GM20000 (cell line): ENCODE results near the gene C16orf78.

ENCODE experiments used
- DNase-seq: peaks from one replicate; pipeline ENCODE4 v3.0.0; 2012; ENCODE audit warnings: low spot score
- TF ChIP-seq, protein P1 (sequence below): IDR thresholded peaks from 2 replicates; pipeline ENCODE4 v1.5.1; 2012; ENCODE audit warnings: mild to moderate bottlenecking, control low read depth; ENCODE audit errors: extremely low read depth, missing control alignments

The C16orf78 gene

DNA sequence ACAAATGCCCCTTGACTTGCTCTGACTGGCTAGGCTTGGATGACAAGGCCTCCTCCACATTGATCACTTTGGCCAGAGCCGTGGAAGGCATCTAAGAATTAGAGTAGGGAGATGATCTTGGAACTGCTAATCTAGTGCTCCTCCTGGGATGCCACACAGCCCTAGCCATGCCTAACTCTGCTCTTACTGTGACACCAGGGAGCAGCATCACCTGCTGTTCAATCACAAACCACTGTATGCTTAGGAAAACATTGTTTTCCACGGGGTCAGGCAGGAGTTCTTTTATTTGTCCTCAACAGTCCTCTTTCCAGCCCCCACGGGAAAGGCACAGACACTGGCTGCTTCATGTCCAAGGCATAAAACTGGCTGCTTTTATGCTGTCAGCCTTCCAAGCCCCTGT lies 46.3 kb downstream of the C16orf78 start:
- TF ChIP-seq, protein P1, sequence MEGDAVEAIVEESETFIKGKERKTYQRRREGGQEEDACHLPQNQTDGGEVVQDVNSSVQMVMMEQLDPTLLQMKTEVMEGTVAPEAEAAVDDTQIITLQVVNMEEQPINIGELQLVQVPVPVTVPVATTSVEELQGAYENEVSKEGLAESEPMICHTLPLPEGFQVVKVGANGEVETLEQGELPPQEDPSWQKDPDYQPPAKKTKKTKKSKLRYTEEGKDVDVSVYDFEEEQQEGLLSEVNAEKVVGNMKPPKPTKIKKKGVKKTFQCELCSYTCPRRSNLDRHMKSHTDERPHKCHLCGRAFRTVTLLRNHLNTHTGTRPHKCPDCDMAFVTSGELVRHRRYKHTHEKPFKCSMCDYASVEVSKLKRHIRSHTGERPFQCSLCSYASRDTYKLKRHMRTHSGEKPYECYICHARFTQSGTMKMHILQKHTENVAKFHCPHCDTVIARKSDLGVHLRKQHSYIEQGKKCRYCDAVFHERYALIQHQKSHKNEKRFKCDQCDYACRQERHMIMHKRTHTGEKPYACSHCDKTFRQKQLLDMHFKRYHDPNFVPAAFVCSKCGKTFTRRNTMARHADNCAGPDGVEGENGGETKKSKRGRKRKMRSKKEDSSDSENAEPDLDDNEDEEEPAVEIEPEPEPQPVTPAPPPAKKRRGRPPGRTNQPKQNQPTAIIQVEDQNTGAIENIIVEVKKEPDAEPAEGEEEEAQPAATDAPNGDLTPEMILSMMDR, result no peak
- no peak for DNase-seq

DNA sequence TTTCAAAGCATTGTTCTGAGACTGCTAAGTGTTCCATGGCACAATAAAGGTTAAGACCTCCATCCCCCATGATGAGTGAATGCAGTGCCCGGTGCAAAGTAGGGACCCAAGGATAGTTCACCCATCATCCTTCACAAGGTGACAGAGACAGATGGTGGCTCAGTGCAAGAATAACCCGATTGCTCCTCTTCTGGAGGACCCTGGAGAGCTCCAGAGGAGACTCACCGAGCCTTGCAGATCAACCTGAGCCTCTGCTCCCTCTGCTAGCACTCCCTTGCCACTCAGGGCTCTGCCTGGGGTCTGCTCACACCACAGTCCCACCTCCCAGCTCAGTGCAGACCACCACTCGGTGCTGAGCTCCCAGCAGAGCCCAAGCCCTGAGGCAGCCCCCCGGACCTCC lies 49.3 kb downstream of the C16orf78 start:
- TF ChIP-seq, protein P1, result no peak
- DNase-seq, result no peak

- TF ChIP-seq, protein P1, result no peak
- DNase-seq, result no peak
Observed at GRCh38 chr16:49424961-49425360, 51.4 kb downstream of the C16orf78 start.

DNA sequence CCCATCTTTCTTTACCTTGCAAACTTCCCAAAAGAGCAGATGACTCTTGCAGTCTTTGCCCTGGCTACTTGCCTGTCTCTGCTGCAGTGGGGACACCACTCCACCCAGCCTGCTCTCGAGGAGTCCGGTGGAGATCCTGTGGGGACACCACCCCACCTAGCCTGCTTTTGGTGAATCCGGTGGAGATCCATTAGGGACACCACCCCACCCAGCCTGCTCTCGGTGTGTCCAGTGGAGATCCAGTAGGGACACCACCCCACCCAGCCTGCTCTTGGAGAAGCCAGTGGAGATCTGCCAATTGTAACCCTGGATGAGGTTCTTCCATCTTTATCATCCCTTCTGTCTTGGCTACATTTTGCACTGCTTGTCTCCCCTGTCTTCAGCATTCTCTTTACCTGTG lies 54.2 kb downstream of the C16orf78 start:
- TF ChIP-seq, protein P1, result no peak

DNA sequence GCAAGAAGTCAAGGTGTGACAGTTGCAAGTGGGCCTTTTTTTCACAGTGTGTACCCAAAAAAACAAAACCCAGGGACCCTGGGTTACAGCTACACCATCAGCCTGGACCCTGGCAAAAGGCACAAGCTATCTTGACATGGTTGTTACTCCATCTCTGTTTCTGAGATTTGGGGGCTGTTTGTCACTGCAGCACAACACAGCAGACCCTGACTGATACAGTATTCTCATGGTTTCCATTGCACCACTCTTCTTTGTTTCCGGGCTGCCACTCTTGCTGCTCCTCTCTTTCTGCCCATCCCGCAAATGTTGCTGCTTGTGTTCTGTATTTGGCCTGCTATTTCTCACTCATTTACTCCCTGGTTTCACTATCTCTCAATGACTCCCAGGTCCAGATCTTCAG lies 55.2 kb downstream of the C16orf78 start:
- DNase-seq, result no peak
- TF ChIP-seq, protein P1, result no peak

More for the DNA sequence above, 54.2 kb downstream of the C16orf78 start:
- no peak for DNase-seq

GRCh38 chr16:49431040-49431439 lies 57.4 kb downstream of the C16orf78 start:
- no peak for DNase-seq
- TF ChIP-seq, protein P1, result no peak

GRCh38 chr16:49431591-49432290 lies 58.1 kb downstream of the C16orf78 start:
- DNase-seq, result no peak
- TF ChIP-seq, protein P1, result no peak
